GM18502 (cell line): Measurements from ENCODE around the gene TUBB8.
"Not testable (repeated sequence)": the region's sequence is repeated elsewhere in the genome, so short reads cannot be mapped to it uniquely, and the experiment has no call there.

Source experiments
- ATAC-seq: cut with Tn5 transposase; IDR thresholded peaks from one replicate; pipeline ENCODE4 v1.9.1; 2021; ENCODE audit warnings: mild to moderate bottlenecking; ENCODE audit not compliant: unreplicated experiment, poor library complexity

The TUBB8 gene

DNA sequence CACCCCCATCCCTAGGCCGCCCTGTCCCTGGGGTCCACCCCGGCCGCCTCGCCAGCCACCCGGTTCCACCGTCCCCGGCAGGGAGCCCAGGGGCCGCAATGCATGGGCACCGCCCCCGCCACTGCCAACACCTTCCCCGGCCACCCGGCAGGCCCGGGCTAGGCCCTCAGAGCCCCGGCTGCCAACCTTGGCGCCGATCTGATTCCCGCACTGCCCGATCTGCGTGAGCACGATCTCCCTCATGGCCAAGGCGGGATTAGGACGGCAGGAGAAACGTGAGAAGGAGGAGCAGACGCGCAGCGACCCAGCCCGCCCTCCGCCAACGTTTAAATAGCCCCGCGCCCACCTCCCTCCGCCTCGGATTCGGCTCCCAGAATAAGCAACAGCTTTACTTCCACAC is at the start of gene TUBB8:
TUBB8 (minus strand) TSS at position 301 of the 400 bp plus-strand sequence; CDS start at position 243, 58 bp downstream.
- ATAC-seq: no peak

DNA sequence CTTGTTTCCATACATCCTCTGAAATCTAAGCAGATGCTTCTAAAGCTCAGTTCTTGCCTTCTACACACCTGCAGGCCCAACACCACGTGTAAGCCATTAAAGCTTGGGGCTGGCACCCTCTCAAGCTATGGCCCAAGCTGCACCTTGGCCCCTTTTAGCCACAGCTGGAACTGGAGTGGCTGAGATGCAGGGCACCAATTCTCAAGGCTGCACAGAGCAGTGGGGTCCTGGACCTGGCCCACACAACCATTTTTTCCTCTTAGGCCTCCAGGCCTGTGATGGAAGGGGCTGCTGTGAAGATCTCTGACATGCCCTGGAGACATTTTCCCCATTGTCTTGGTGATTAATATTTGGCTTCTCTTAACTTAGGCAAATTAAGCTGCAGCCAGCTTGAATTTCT is 47.4 kb upstream of the TUBB8 start:
- ATAC-seq: no peak

DNA sequence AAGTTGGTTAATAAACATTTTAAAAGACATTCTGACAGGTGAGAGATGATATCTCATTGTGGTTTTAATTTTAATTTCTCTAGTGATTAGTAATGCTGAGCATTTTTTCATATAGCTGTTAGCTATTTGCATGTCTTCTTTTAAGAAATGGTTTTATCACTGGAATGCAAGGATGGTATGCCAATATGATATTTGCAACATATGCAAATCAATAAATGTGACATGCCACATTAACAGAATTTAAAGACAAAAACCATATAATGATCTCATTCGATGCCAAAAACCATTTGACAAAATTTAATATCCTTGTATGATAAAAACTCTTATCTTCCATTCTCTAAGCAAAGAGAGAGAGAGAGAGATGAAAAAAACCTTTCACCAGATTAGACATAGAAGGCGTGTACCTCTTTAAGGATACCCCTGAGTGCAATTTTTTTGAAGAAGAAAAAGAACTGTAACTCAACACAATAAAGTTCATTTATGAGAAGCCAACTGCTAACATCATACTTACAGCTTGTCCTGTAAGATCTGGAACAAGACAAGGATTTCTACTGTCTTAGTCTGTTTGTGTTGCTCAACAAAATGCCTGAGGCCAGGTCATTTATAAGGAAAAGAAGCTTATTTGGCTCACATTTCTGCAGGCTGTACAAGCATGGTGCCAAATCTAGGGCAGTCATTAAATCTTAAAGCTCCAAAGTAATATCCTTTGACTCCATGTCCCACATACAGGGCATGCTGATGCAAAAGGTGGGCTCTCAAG is 46.4 kb upstream of the TUBB8 start:
- ATAC-seq: no peak

DNA sequence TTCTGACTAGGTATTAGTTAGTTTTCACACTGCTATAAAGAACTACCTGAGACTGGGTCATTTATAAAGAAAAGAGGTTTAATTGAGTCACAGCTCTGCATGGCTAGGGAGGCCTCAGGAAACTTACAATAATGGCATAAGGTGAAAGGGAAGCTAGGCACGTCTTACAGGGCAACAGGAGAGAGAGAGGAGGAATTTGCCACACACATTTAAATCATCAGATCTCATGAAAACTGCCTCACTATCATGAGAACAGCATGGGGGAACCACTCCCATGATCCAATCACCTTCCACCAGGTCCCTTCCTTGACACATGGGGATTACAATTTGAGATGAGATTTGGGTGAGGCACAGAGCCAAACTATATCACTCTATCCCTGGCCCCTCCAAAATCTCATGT is 45.5 kb upstream of the TUBB8 start:
- no peak for ATAC-seq

DNA sequence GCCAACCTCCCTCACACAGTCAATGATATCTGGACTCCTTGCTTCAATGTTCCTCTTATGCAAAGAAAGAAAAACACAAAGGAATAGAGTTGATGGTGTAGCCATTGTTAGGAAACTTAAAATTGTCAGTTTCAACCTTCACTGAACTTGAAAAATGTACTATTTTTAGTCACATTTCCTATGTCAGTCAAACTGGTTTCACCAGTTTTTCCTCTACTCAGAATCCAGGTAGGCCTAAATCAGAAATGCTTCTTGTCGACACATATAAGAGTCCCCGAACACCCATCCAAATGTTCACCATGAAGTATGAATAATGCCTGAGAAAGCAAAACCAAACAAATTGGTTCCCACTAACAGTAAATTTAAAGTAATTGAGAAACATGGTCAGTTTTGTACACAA is 43.8 kb upstream of the TUBB8 start:
- no peak for ATAC-seq

- ATAC-seq: no peak
These were observed 43.1 kb upstream of the TUBB8 start for GRCh38 chr10:92153-92552.

- no peak for ATAC-seq
These were observed 42.2 kb upstream of the TUBB8 start for GRCh38 chr10:91313-91712.

GRCh38 chr10:90161-90560 is 41.1 kb upstream of the TUBB8 start:
- ATAC-seq: no peak

- no peak for ATAC-seq
These were observed 40.2 kb upstream of the TUBB8 start for GRCh38 chr10:89248-89647.

DNA sequence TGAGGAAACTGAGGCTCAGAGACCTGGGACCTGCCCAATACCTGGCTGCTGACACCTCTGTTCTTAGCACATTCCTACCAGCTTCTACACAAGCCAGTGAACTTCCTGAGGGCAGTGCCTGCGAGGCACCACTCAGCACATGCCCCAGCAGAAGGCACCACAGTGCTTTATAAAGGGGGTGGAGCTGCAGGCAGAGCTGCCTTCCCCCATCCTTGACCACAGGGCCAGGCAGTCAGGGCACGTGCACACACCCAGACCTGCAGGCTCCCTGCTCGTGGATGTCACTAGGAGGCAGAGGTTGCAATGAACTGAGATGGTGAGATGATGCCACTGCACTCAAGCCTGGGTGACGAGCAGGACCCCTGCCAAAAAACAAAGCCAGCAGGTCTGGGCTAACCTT is 39.2 kb upstream of the TUBB8 start:
- no peak for ATAC-seq

DNA sequence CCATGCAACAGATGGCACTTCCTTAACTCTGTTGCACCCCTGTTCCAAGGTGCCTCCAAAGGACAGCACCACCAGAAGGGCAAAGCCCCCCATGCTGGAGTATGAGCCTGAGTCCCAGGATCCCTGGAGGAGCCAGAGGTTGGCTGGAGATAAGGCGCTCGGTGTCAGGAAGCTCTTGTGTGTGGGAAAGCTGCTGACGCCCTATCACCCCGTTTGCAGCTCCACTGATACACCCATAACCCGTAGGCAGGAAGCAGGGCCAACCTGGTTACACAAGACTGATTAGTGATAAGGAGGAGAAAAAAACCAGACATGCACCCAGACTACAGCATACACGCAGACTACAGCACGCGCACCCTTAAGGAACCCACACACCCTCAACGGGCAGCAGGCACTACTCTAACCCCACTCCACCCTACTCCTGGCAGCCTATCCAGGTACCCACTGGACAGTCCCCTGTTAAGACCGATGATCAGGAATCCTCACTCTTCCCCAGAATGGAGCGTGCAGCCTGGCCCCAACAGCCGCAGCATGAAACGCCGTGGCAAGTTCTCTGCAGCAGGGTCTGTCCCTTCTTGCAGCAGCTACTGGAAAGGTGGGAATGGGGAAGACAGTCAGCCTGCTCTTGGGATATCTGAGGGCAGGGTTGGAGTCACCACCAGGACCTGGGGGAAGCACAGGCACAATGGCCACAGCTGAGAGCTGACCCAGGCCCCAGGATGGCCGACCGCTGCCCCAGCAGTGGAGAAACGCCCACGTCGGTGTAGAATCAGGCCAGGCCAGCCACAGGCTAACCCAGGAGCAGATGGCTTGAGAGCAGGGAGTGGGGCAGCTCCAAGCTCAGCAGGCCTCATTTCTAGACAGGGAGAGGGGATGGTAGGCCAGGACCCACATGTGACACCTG is 38.3 kb upstream of the TUBB8 start:
- ATAC-seq: no peak

DNA sequence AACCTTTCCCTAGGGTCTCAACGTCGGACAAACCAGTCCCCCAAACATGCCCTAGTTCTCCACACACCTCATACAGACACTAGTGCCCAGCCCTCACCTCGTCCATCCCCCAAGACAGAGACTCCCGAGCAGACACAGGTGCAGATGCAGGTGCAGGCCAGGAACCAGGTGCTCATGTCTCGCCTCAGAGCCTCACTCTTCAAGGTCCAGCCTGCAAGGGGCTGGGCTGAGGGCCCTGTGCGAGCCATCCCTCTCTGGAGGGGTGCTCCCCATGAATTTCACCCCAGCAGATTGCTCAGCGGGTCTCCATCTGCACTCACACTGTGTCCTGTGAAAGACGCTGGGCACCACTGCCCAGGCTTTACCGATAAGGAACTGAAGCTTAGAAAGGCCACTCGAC is 36.9 kb upstream of the TUBB8 start:
- no peak for ATAC-seq

DNA sequence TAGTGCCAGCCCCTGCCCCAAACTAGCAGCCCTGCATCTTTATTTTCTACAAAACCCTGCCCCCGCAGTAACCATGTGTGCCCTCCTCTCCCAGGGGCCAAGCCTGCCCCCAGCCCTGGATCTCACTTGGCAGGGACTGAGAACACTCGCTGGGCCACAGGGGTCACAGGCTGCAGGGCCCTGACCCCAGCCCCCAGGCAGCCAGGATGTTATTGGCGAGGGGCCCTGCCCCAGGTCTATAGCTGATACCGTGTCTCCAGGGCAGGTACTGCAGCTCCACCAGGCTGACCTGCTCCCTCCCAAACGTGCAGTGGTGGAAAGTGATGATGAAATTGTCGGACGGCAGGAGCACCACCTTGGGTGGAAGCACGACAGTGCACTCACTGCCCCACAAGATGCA is 35.9 kb upstream of the TUBB8 start:
- no peak for ATAC-seq

- no peak for ATAC-seq
These were observed 34.9 kb upstream of the TUBB8 start for GRCh38 chr10:83930-84530.

- ATAC-seq: no peak
These were observed 31.5 kb upstream of the TUBB8 start for GRCh38 chr10:80477-81105.

DNA sequence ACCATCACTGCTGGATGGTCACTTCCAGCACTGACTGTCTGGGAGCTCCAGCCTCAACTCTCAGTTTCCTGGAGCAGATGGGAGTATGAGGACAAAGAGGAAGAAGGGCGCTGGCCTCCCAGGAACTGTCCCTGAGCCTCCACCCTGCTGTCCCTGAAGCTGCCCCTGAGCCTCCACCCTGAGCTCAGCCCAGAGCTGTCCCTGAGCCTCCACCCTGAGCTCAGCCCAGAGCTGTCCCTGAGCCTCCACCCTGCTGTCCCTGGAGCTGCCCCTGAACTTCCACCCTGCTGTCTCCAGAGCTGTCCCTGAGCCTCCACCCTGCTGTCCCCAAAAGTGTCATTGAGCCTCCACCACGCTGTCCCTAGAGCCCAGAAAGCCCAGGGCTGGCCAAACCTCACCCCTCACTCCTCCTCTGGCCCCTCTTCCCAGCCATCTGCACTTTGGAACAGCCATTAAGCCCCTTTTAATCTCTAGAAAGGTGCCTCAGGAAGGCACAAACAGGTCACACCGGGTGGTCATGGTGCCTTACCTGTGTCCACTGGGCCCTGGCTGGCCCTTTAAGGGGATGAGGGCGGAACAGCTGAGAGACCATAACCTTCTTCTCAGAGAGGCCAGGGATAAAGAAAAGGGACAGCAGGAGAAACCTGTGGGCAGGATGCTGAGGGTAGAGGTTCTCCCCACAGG is 30.6 kb upstream of the TUBB8 start:
- ATAC-seq: no peak

DNA sequence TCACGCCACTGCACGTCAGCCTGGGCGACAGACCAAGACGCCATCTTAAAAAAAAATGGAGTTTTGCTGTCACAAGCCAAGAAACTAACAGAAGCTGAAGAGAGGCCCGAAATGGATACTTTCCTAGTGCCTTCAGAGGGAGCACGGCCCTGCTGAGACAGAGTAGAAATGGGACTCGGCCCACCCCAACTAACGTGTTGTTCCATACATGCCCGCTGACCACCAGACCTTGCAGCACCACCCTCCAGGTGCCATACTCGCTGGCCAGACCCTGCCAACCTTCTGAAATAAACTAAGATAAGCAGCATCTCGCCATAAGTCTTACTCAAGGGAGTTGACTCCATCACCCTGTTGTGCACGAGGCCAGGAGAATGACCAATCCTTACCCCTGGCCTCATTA is 29.5 kb upstream of the TUBB8 start:
- no peak for ATAC-seq

DNA sequence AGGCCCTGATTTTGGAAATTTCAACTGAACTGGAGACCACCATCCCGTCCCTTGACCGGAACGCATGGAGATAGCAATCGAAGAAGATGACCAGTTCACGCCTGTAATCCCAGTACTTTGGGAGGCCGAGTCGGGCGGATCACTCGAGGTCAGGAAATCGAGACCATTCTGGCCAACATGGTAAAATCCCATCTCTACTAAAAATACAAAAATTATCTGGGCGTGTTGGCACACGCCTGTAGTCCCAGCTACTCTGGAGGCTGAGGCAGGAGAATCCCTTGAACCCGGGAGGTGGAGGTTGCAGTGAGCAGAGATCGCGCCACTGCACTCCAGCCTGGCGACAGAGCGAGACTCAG is 25.1 kb upstream of the TUBB8 start:
- ATAC-seq: not testable (repeated sequence)

- not testable (repeated sequence) for ATAC-seq
These were observed 24.6 kb upstream of the TUBB8 start for GRCh38 chr10:73543-74265.

DNA sequence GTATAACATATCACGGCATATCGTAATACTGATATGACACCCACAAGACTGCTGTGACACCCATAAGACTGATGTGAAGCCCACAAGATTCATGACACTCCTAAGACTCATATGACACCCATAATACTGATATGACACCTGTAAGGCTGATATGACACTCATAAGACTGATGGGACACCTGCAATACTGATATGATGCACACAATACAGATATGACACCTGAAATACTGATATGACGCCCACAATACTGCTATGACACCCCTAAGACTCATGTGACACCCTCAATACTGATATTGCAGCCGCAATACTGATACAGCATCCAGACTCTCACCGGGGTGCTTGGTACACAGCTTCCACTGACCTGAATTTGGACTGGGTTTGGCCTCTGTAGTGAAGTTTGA is 19.1 kb upstream of the TUBB8 start:
- not testable (repeated sequence) for ATAC-seq
